HG03457 (cell line): ENCODE measurements around the gene OBSCN.

ENCODE experiments used
- ATAC-seq: cut with Tn5 transposase; IDR thresholded peaks from one replicate; pipeline ENCODE4 v1.9.1; 2021; ENCODE audit warnings: moderate number of reproducible peaks; ENCODE audit not compliant: unreplicated experiment

OBSCN gene

DNA sequence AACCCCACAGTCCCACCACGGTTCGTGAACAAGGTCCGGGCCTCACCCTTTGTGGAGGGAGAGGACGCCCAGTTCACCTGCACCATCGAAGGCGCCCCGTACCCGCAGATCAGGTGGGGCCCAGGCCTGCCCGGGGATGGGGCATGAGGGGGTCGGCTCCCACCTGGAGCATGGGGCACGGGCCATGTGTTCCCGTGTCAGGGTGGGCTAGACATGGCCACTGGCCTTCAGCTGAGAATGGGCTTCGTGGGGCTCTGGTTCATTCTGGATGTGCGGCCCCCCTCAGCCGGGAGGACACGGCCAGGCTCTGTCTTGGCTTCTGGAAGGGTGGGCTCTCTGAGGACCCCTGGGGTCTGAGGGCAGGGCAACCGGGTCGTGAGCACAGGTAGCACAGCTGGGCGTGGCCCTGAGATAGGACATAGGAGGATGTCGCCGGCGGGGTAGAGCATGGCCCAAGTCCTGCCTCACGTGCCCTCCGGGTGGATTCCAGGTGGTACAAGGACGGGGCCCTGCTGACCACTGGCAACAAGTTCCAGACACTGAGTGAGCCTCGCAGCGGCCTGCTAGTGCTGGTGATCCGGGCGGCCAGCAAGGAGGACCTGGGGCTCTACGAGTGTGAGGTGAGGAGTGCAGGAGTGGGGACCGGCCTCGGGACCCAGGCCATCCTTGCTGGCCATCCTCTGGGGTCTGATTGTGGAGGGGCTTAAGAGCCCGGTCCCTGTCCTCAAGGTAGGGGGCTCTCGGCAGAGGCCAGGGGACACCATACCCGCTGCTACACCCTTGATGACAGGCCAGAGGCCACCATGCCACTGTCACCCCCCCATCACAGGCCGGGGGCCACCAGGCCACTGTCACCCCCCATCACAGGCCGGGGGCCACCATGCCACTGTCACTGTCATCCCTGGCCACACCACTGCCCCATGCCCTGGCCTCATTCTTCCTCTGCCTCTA is 143.3 kb downstream of the OBSCN start:
- no peak for ATAC-seq

DNA sequence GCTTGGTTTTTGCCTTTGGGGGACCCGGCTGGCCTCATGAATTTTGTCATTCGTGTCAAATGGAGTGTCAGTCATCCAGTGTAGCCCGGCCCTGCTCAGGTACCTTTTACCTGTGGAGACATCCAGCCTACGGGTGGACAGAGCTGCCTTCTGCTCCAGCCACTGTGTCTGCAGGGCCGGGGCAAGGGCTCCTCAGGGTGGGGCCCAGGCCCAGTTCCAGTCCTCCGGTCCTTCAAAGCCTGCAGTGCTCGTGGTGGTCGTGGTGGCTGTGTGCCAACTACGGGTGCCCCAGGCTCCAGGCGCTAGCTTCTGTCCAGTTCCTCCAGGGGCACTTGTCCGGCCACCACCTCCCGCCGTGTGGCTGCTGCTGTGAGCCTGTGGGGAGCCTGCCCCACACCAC is 144.0 kb downstream of the OBSCN start:
- ATAC-seq = no peak

DNA sequence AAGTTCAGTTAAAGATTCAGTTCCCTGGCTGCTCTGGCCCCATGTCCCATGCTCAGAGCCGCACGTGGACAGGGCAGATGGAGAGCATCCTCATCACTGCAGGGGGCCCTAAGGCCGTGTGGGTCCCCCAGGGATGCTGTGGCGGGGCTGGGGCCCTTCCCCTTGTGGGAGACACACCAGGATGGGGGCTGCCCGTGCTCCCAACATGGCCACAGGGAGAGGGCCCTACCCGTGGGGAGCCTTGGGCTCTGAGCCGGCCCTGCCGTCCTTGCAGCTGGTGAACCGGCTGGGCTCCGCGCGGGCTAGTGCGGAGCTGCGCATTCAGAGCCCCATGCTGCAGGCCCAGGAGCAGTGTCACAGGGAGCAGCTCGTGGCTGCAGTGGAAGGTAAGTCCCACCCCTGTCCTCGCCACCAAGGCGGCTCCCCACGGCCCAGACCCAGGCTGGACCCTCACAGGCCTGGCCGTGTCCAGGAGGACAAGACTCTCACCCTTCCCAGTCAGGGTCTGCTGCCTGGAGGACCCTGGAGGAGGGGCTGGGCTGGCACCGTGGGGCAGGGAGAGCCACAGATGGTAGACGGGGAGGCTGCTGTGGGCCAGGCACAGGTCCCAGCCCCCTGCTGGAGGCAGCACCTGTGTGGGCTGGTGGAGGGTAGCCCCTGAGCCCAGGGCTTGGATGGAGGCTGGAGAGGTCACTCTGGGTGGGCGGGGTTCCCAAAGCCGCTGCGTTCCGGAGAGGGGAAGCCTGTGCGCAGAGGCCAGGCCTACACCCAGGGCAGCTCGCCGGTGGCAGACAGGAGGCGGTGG is 145.0 kb downstream of the OBSCN start:
- ATAC-seq = no peak

DNA sequence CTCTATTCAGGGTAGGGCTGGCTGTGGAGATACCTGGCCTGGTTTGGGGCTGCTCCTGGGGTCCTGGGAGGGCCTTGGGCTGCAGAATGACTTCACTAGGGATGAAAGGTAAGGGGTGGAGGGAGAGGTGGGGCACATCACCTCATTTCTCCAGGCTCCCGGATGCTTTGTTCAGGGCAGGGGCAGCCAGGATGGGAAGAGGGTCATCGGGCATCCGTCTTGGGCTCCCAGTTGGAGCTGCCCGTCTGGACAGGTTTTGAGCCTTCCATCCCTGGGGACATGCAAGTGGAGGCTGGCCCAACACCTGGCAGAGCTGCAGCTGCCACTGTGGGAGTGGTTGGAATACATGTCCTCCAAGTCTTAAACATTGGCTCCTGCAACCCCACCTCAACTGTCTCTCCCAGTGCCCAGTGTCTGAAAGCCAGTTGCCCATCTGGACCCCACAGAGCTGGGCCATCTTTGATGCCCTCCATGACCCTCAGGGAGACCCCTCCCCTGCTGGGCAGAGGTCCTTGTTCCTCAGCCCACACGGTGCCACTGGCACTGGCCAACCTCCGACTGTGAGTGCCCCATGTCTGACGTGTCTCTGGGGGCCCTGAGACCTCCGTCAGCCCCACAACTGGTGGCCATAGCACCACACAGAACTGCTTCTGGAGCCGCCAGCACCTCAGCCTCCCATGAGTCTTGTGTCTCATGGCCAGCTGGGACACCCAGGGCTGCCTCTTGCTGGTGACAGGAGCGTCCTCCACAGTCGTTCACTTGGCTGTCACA is 145.9 kb downstream of the OBSCN start:
- no peak for ATAC-seq

DNA sequence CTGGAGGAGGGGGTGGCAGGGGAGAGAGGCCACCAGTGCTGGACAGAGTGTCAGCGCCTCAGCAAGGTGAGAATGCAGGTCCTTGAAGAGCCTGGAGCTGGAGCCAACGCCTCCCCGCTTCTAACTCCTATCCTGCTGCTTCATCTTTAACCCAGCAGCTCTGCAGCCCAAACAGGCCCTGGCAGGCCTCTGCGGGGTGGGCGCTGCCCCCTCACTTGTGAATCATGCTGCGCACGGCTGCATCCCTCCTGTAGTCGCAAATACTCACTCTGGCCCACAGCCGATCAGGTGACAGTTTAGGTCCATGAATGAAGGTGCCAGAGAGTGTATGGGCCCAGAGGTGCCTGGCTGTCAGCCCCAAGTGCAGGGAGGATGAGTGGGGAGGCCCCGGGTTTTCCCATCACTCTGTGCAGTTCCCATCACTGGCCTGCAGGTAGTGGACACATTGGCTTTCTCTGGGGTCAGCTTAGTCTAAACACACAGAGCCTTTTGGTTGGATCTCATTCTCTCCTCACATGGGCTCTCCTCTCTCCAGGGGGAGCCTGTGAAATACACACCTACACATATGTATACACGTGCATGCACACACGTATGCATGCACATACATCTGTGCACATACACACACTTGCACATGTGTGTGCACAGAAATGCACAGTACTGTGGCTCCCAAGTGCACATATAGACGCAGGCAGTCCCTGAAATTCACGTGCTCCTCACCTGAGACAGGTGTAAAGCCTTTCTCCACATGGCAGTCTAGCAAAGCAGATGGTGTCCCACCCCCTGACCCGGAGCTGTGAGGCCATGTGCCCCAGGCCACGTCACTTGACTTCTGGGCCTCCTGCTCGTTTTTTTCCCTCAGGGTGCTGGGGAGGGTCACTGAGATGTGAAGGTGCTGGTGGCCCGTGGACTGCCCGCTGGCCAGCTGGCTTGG is 146.8 kb downstream of the OBSCN start:
- ATAC-seq = no peak

DNA sequence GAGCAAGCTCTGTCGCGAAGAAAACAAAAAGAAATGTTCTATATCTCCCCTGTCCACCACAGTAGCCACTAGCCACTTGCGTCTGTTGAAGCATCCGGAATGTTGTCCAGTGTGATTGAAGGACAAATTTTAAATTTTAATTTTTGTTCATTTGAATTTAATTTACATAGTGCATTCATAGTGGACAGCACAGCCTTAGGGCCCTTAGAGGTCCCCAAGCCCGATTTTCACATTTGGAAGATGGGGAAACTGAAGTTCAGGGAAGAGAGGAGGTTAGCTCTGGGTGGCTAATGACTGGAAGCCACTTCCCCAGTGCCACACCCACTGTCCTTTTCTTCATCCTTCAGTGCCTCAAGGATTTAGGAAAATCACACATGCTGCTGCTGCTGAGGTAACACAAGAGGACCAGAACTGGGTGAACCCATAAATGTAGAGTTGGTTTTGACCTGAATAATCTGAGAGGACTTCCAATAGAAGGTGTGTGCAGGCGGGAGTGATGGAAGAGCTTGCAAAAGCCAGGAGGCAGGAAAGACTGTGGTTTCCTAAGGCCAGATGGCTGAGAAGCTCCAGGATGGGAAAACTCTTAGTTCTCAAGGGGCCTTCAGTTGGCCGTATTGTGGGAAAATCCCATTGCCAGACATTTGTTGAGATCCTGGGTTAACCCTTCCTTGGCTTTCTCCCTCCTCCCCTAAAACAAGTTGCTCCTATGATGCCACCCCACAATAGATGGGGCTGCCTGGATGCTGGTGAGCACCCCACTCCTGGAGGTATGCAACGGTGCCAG is 149.2 kb downstream of the OBSCN start:
- ATAC-seq = no peak

DNA sequence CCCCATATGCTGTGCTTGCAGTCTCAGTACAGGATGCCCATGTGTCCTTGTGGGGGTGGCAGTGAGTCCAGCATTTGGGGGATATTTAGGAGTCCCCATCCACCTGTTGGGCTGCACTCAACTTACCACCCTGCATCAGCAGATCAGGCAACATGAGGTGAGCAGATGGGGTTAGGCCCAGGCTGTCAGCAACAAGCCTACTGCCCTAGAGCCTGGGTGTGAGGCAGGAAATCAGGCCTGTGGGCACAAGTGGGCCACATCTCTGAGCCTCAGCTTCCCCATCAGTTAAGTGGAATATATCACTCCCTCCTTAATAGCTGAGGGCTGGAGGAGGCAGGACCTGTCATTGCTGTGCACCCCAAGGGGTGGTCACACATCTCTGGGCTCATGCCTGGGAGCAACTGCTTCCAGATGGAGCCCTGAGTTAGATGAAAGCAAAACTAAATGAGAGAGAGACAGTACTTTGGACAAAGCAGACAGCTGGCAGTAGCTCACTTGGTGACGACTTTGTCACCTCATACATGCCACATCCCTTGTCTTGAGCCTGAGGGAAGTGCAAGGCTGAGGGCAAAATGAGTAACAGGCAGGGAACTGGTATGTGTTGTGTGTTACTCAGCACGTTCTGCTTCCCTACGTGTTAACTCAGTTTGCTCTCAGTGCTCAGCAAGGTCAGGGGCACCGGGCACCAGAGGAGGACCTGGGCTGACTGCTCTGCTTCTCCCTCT is 150.4 kb downstream of the OBSCN start:
- no peak for ATAC-seq

DNA sequence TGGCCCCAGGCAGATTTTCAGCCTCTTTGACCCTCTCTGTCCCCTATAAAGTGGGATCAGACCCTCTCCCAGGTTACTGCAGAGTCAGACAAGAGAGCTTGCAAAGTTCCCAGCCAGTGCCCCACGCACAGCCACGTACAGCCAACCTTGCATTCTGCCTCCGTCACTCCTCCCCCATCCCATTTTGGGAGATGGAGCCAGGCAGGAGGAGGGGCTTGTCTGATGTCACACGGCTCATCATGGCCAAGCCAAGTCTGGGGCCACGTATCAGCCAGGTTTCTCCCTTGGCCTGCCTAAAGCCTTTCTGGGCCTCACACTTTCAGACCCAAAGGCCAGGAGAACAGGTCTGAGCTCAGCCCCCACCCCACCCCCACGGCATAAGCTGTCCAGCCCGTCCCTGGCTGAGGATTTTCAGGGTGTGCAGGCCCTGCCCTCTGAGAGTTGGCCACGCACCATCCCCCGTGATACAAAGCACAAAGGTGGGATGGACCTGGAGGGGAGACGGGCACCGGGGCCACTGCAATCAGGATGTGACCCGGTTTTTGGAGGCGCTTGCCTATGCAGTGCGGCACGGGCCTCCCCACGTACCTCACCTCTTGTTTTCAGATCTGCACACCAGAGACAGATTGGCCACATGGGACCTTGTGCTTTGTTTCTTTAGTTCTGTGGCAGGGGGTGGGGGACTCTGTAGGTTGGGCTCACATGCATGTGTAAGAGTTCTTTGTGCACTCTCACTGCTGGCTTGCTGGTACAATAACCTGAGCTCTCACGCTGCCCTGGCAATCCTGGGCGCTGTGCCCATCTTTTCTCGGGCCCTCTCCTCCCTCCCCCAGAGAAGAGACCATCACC is 151.1 kb downstream of the OBSCN start:
- no peak for ATAC-seq

DNA sequence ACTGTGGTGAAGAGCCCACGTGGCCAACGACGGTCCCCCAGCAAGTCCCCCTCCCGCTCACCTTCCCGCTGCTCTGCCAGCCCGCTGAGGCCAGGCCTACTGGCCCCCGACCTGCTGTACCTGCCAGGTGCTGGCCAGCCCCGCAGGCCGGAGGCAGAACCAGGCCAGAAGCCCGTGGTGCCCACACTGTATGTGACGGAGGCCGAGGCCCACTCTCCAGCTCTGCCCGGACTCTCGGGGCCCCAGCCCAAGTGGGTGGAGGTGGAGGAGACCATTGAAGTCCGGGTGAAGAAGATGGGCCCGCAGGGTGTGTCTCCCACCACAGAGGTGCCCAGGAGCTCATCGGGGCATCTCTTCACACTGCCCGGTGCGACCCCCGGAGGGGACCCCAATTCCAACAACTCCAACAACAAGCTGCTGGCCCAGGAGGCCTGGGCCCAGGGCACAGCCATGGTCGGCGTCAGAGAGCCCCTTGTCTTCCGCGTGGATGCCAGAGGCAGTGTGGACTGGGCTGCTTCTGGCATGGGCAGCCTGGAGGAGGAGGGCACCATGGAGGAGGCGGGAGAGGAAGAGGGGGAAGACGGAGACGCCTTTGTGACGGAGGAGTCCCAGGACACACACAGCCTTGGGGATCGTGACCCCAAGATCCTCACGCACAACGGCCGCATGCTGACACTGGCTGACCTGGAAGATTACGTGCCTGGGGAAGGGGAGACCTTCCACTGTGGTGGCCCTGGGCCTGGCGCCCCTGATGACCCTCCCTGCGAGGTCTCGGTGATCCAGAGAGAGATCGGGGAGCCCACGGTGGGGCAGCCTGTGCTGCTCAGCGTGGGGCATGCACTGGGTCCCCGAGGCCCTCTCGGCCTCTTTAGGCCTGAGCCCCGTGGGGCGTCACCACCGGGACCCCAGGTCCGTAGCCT is 152.0 kb downstream of the OBSCN start:
- ATAC-seq = no peak

DNA sequence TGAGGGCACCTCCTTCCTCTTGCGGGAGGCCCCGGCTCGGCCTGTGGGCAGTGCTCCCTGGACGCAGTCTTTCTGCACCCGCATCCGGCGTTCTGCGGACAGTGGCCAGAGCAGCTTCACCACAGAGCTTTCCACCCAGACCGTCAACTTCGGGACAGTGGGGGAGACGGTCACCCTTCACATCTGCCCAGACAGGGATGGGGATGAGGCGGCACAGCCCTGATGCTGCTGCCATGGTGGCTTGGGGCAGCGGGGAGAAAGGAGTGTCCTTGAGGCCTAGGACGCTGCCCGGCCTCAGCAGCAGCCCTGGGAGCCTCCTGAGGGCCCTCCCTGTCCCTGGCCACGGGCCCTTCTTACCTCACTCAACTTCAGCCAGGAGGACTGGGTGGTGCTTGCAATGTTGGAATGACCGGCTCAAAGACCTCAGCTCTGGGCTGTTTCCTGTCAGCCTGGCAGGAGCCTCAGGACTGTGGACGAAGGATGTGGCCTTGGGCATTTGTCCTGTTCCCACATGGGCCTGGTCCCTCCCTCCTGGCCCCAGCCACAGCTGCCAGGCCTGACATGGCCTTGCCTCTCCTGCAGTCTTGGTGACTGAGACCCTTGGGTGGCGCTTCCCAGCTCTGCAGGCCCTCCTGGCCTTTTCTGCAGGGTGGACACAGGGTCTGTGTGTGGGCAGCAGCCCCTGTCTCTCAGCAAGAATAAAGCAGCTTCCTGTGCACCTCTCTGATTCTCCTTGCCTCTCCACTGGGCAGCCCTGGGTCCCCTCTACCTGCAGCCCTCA is 152.9 kb downstream of the OBSCN start:
- no peak for ATAC-seq

DNA sequence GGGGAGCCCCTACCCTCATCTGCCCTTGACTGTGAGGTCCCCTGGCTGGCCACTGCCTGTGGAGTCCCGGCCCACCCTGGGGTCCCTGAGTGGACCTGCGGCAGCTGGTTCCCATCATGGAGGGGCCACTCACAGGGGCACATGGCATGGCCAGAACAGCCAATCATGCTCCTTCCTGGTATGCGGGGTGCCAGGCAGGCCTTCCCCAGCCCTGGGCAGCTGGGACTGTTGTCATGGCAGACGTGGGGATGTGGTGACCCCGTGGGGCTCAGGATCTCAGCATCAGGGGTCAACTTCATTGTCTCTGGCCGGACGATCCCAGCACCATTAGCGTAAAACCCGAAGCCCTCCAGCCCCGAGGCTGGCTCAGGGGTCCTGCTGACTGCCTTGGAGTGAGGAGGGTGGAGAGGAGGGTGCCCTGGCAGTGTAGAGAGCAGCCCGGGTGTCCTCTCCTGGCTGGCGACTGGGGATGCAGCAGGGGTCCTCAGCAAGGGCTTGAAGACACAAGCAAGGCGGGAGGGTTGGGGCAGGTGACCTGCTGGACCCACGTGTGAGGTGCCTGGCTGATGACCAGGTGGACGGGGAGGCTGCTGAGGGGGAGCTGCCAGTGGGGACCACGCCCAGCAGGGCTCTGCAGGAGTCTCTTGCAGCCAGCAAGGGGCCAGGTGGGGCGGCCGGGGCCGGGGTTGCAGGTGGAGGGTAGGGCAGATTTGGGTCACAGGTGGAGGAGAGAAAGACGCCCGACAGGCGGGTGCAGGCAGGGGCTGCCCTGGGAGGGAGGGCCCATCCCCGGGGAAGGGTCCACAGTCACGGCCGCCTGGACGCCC is 153.7 kb downstream of the OBSCN start:
- ATAC-seq = no peak

DNA sequence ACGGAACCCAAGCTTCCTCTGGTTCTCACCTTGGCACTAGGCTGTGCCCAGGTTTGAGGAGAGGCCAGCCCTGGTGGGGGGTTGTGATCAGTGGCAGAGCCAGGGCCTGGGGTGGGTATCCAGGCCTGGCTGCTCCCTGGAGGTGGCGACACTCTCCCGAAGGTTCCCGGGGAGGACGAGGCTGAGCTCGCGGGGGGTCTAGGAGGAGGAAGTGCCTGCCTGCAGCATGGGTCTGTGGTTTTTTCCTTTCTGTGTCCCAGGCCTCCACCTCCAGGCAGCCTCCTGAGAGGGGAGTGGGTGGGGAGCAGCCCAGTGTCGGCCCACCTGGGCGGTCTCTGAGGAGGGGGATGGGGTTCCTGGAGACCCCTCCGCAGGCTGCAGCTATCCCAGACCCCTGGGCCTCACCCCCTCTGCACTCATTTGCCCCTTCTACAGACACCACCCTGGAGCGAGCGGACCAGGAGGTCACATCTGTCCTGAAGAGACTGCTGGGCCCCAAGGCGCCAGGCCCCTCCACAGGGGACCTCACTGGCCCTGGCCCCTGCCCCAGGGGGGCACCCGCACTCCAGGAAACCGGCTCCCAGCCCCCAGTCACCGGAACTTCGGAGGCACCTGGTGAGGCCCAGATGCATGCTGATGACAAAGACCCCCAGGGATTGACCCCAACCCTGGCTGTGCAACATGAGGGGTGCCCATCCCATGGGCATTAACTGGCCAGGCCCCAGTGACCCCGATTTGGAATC is 154.5 kb downstream of the OBSCN start:
- ATAC-seq = no peak

DNA sequence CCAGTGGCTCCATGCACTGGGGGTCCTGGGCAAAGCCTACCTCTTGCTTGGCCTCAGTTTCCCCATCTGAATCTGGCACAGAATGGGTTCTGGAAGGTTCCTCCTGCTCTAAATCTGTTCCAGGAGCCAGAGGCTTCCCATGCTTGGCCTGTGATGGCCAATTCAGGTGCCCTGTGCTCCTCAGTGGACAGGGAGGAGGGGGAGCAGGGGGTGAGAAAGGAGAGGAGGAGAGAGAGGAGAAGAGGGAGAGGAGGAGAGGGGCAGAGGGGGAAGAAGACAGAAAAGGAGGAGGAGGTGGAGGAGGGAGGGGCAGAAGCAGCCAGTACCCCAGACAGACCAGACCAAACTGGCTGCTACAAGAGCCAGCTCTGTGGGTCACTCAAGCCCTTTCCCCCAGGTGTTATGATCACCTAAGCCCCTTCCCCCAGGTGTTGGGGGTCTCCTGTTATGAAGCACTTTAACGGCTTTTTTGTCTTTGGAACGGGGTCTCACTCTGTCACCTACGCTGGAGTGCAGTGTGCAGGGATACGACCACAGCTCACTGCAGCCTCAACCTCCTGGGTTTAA is 155.1 kb downstream of the OBSCN start:
- no peak for ATAC-seq

DNA sequence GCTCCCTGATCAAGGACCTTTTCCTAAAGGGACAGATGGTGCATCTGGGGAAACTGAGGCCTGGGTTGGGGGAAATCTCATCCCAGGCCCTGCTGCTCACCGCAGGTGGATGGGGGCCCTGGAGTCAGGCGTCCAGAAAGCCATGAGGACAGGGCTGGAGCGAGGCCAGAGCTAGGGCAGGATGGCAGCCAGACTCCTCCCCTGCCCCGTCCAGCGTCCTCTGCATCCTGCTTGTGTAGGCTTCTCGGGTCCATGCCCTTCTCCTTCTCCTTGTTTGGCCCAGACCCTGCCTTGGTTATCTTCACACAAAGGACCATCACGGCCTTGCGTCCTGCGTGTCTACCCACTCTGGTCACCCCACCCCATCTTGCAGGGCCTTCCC is 155.8 kb downstream of the OBSCN start:
- no peak for ATAC-seq
